Mesodermal cell (in vitro differentiated cells): ENCODE results near the gene HELZ2.
A peak's percentile ranks its signal among the peaks of the same experiment; 100 is the strongest.
"Not testable (repeated sequence)": the region's sequence is repeated elsewhere in the genome, so short reads cannot be mapped to it uniquely, and the experiment has no call there.

ENCODE experiments used
- H3K27ac ChIP-seq: 2 replicates; pipeline ENCODE4 v1.7.0; 2013; ENCODE audit warnings: mild to moderate bottlenecking, low read depth, low read length, moderate library complexity; ENCODE audit not compliant: severe bottlenecking
- H3K36me3 ChIP-seq: 2 replicates; pipeline ENCODE4 v1.7.1; 2013; ENCODE audit warnings: mild to moderate bottlenecking, low read length, moderate library complexity; ENCODE audit not compliant: control insufficient read depth, insufficient read depth
- H3K4me1 ChIP-seq: one replicate; pipeline ENCODE4 v1.7.1; 2013; ENCODE audit warnings: mild to moderate bottlenecking, low read length; ENCODE audit not compliant: insufficient read depth, control insufficient read depth, poor library complexity, severe bottlenecking
- H3K4me3 ChIP-seq: 2 replicates; pipeline ENCODE4 v1.7.0; 2013; ENCODE audit warnings: low read length, control low read depth, mild to moderate bottlenecking; ENCODE audit not compliant: insufficient read depth, poor library complexity, severe bottlenecking; ENCODE audit errors: extremely low read depth
- H3K9me3 ChIP-seq: 2 replicates; pipeline ENCODE4 v1.7.1; 2013; ENCODE audit warnings: mild to moderate bottlenecking, low read length, moderate library complexity; ENCODE audit not compliant: control insufficient read depth
- whole genome bisulfite sequencing, 2 experiments: methylation state at CpG; one replicate each; pipeline ENCODE4 v1.1.5; 2013; ENCODE audit warnings: missing lambda C conversion rate in 2 of 2; ENCODE audit not compliant: insufficient coverage in 2 of 2; 5-methylcytosine and 5-hydroxymethylcytosine counted together

HELZ2 gene

DNA sequence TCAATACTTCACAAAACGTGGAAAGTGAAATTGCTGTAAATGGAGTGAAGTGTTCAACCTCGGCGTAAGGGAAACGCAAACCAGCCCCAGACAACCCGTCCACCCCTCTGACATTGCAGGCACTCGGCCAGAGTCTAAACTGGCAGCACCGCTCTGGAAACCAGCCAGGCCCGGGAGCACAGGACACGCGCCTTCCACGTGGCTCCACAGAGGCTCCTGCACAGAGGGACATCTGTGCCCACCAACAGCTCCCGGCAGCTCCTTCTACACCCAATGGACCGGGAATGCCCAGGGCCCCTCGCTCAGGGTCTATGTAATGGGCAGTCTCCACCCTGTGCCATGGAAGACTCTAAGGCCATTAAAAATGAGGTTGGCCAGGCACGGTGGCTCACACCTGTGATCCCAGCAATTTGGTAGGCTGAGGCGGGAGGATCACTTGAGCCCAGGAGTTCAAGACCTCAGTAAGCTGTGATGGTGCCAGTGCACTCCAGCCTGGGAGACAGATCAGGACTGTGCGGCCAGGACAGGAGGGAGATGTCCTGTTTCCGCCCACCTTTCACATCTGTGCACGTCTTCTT lies 3.4 kb upstream of the HELZ2 start:
- Histone ChIP-seq H3K4me3 (no peak overlapping the region), H3K36me3 (no peaks in the 10 kb centered on the region), H3K27ac (no peak overlapping the region), H3K4me1 (no peaks in the 10 kb centered on the region), H3K9me3 (no peaks in the 10 kb centered on the region)
- WGBS, 2 experiments = 93 to 95% methylated on average over 15 to 16 of the region's 19 CpGs

DNA sequence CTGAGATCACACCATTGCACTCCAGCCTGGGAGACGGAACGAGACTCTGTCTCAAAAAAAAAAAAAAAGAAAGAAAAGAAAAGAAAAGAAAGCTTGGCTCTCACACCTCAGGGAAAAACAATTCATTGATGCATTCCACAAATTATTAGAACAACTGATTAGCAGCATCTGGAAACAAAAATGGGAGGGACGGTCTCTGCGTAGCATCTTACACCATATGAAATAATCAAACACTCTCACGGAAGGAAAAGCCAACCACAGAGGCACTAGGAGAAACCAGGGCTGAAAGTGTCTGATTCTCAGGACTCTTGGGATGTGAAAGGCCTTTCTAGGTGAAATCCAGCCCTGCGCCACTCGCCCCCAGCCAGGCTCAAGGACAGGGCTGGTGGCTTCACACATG lies 2.3 kb upstream of the HELZ2 start:
- Histone ChIP-seq H3K9me3 (no peaks in the 10 kb centered on the region), H3K27ac (no peak overlapping the region), H3K36me3 (no peaks in the 10 kb centered on the region), H3K4me1 (no peaks in the 10 kb centered on the region), H3K4me3 (no peak overlapping the region)
- WGBS, 2 experiments = 92 to 100% methylated on average over 3 to 4 of the region's 7 CpGs

GRCh38 chr20:63574829-63575743 lies 1.0 kb upstream of the HELZ2 start:
- H3K27ac ChIP-seq = no peak overlapping the region
- no peaks in the 10 kb centered on the region for H3K36me3 ChIP-seq
- no peaks in the 10 kb centered on the region for H3K9me3 ChIP-seq
- 80 to 89% methylated on average over 23 to 24 of the region's 28 CpGs for WGBS, 2 experiments
- H3K4me1 ChIP-seq = no peaks in the 10 kb centered on the region
- no peak overlapping the region for H3K4me3 ChIP-seq

GRCh38 chr20:63573647-63574131 lies 350 bp downstream of the HELZ2 start:
- no peaks in the 10 kb centered on the region for H3K36me3 ChIP-seq
- WGBS, 2 experiments = 17 to 21% methylated on average over 10 of the region's 24 CpGs
- H3K4me1 ChIP-seq = no peaks in the 10 kb centered on the region
- peak overlapping the region; percentile 49 for H3K4me3 ChIP-seq
- H3K9me3 ChIP-seq = no peaks in the 10 kb centered on the region
- no peak overlapping the region for H3K27ac ChIP-seq

- no peaks in the 10 kb centered on the region for H3K36me3 ChIP-seq
- H3K27ac ChIP-seq = no peak overlapping the region
- H3K4me1 ChIP-seq = no peaks in the 10 kb centered on the region
- H3K9me3 ChIP-seq = no peaks in the 10 kb centered on the region
- WGBS, 2 experiments = 95% methylated on average over 31 to 33 of the region's 34 CpGs
- peak overlapping the region; percentile 49 for H3K4me3 ChIP-seq
These were observed 1.0 kb downstream of the HELZ2 start for GRCh38 chr20:63572788-63573646.

- Histone ChIP-seq H3K36me3 (no peaks in the 10 kb centered on the region), H3K4me1 (no peaks in the 10 kb centered on the region), H3K9me3 (no peaks in the 10 kb centered on the region), H3K4me3 (no peak overlapping the region), H3K27ac (no peak overlapping the region)
- 93 to 94% methylated on average over 32 to 48 of the region's 48 CpGs for WGBS, 2 experiments
These were observed 1.8 kb downstream of the HELZ2 start for GRCh38 chr20:63572071-63572787.

DNA sequence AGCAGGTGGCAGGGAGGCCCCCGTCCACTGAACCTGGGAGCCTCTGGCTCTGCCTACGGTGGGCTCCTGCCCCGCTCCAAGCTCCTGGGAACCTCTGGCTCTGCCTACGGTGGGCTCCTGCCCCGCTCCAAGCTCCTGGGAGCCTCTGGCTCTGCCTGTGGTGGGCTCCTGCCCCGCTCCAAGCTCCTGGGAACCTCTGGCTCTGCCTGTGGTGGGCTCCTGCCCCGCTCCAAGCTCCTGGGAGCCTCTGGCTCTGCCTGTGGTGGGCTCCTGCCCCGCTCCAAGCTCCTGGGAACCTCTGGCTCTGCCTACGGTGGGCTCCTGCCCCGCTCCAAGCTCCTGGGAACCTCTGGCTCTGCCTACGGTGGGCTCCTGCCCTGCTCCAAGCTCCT lies 3.0 kb downstream of the HELZ2 start:
- H3K9me3 ChIP-seq, H3K4me1 ChIP-seq, H3K4me3 ChIP-seq, H3K27ac ChIP-seq, H3K36me3 ChIP-seq: not testable (repeated sequence)
- WGBS, 2 experiments = no CpG with 5 or more reads among the region's 11 CpGs

- no peaks in the 10 kb centered on the region for H3K36me3 ChIP-seq
- no peaks in the 10 kb centered on the region for H3K9me3 ChIP-seq
- WGBS, 2 experiments = 88 to 93% methylated on average over 20 to 26 of the region's 28 CpGs
- no peak overlapping the region for H3K4me3 ChIP-seq
- no peaks in the 10 kb centered on the region for H3K4me1 ChIP-seq
- no peak overlapping the region for H3K27ac ChIP-seq
These were observed 3.6 kb downstream of the HELZ2 start for GRCh38 chr20:63570281-63571086.

- 95% methylated on average over 43 to 46 of the region's 46 CpGs for WGBS, 2 experiments
- Histone ChIP-seq H3K9me3 (no peaks in the 10 kb centered on the region), H3K4me1 (no peaks in the 10 kb centered on the region), H3K4me3 (no peak overlapping the region), H3K27ac (no peak overlapping the region), H3K36me3 (no peaks in the 10 kb centered on the region)
These were observed 4.8 kb downstream of the HELZ2 start for GRCh38 chr20:63568986-63569949.
